Skin of body (tissue), 2 donors: ENCODE measurements around the gene SUGT1. TPM values are rescaled to one million over a fixed set of nuclear protein-coding genes. Genes with fewer than 3 reads are reported as not detected.

Experiments used
- DNase-seq: peaks from one replicate; lab custom pipeline; 2025; lab: John Stamatoyannopoulos, UW
- total RNA-seq: library from RNA; depleted of rRNA; stranded (reverse); fragments of >200 nt; gene quantifications from one replicate; pipeline ENCODE4 v1.2.3, GENCODE V29; 2014

SUGT1 gene
- total RNA-seq, 1 donor from 2014 or later, result 26.7 TPM

GRCh38 chr13:52736891-52737290 is 84.3 kb downstream of the SUGT1 start:
- no peak for DNase-seq

GRCh38 chr13:52737451-52737850 is 84.8 kb downstream of the SUGT1 start:
- no peak for DNase-seq

GRCh38 chr13:52737965-52738364 is 85.3 kb downstream of the SUGT1 start:
- no peak for DNase-seq

- no peak for DNase-seq
Measured at GRCh38 chr13:52738719-52739467, 86.3 kb downstream of the SUGT1 start.

- DNase-seq, result no peak
Measured at GRCh38 chr13:52739468-52740071, 86.9 kb downstream of the SUGT1 start, which contains the start of gene CNMD. CNMD (minus strand) TSS chr13:52739820; CDS start chr13:52739701, 119 bp downstream.

- DNase-seq, result no peak
Measured at GRCh38 chr13:52743569-52743968, 90.9 kb downstream of the SUGT1 start.

GRCh38 chr13:52743988-52744387 is 91.4 kb downstream of the SUGT1 start:
- no peak for DNase-seq

GRCh38 chr13:52744842-52745375 is 92.3 kb downstream of the SUGT1 start:
- DNase-seq, result no peak

GRCh38 chr13:52746141-52746540 is 93.5 kb downstream of the SUGT1 start:
- DNase-seq, result no peak

- DNase-seq, result no peak
Measured at GRCh38 chr13:52749419-52749818, 96.8 kb downstream of the SUGT1 start.

Other genes with a start within 250 kb of the SUGT1 start
- gene THSD1, start 246.7 kb upstream of the SUGT1 start, total RNA-seq, result 11.3 TPM
- gene VPS36, start 202.2 kb upstream of the SUGT1 start, total RNA-seq, result 76.0 TPM
- 26.0 TPM for gene CKAP2, start 197.4 kb upstream of the SUGT1 start, total RNA-seq
- gene HNRNPA1L2, start 10.4 kb upstream of the SUGT1 start, total RNA-seq, result 5.0 TPM
- 0.49 TPM for gene CNMD, start 87.0 kb downstream of the SUGT1 start, total RNA-seq
- gene PCDH8, start 195.8 kb downstream of the SUGT1 start, total RNA-seq, result 2.7 TPM